Muscle layer of duodenum (tissue), 2 donors: ENCODE results near the gene HSPA6.
"Not testable (repeated sequence)": the region's sequence is repeated elsewhere in the genome, so short reads cannot be mapped to it uniquely, and the experiment has no call there.

Experiments used
- H3K27ac ChIP-seq: one replicate; pipeline ENCODE4 v1.7.0; 2013; ENCODE audit warnings: mild to moderate bottlenecking, low read length
- H3K27me3 ChIP-seq: one replicate; pipeline ENCODE4 v1.7.0; 2013; ENCODE audit warnings: low read depth, mild to moderate bottlenecking, control low read depth, low read length
- H3K36me3 ChIP-seq, 2 donors: one replicate each; pipeline ENCODE4 v1.7.0; 2013; ENCODE audit warnings: low read length in 2 of 2, control low read depth in 1 of 2, mild to moderate bottlenecking in 1 of 2; ENCODE audit not compliant: insufficient read depth in 2 of 2, control insufficient read depth in 1 of 2
- H3K4me1 ChIP-seq, 2 donors: one replicate each; pipeline ENCODE4 v1.7.0; 2013; ENCODE audit warnings: low read length in 2 of 2, mild to moderate bottlenecking in 2 of 2, control low read depth in 1 of 2, moderate library complexity in 1 of 2; ENCODE audit not compliant: insufficient read depth in 2 of 2, control insufficient read depth in 1 of 2
- H3K4me3 ChIP-seq, 2 donors: one replicate each; pipeline ENCODE4 v1.7.0; 2013; ENCODE audit warnings: low read length in 2 of 2, low read depth in 1 of 2, mild to moderate bottlenecking in 1 of 2
- H3K9me3 ChIP-seq, 2 donors: one replicate each; pipeline ENCODE4 v1.7.0; 2013; ENCODE audit warnings: low read length in 2 of 2, control low read depth in 1 of 2, mild to moderate bottlenecking in 1 of 2; ENCODE audit not compliant: control insufficient read depth in 1 of 2
- donor health status: healthy.

The HSPA6 gene

GRCh38 chr1:161506336-161507223 lies 17.8 kb upstream of the HSPA6 start:
- peak overlapping the region; percentile 27 for H3K27ac ChIP-seq
- peaks cover 0 to 7% of the 10 kb centered on the region in 2 donors for H3K4me1 ChIP-seq
- H3K36me3 ChIP-seq: no peaks in the 10 kb centered on the region
- no peaks in the 10 kb centered on the region for H3K27me3 ChIP-seq
- peak overlapping the region; percentile 28 to 43 for H3K4me3 ChIP-seq
- H3K9me3 ChIP-seq: no peaks in the 10 kb centered on the region

GRCh38 chr1:161510477-161510876 lies 13.9 kb upstream of the HSPA6 start:
- H3K4me3 ChIP-seq: no peak overlapping the region
- no peaks in the 10 kb centered on the region for H3K36me3 ChIP-seq
- H3K4me1 ChIP-seq: peaks cover 0 to 10% of the 10 kb centered on the region in 2 donors

GRCh38 chr1:161511018-161511755 lies 13.2 kb upstream of the HSPA6 start:
- no peaks in the 10 kb centered on the region for H3K27me3 ChIP-seq
- H3K4me3 ChIP-seq: no peak overlapping the region
- no peaks in the 10 kb centered on the region for H3K9me3 ChIP-seq
- no peak overlapping the region for H3K27ac ChIP-seq
- no peaks in the 10 kb centered on the region for H3K36me3 ChIP-seq
- peaks cover 0 to 10% of the 10 kb centered on the region in 2 donors for H3K4me1 ChIP-seq

More at GRCh38 chr1:161510477-161510876, 13.9 kb upstream of the HSPA6 start:
- no peak overlapping the region for H3K27ac ChIP-seq
- H3K27me3 ChIP-seq: no peaks in the 10 kb centered on the region
- H3K9me3 ChIP-seq: no peaks in the 10 kb centered on the region

GRCh38 chr1:161511756-161512060 lies 12.6 kb upstream of the HSPA6 start:
- Histone ChIP-seq H3K4me3 (no peak overlapping the region), H3K27ac (no peak overlapping the region), H3K36me3 (no peaks in the 10 kb centered on the region), H3K27me3 (no peaks in the 10 kb centered on the region), H3K9me3 (no peaks in the 10 kb centered on the region), H3K4me1 (peaks cover 0 to 10% of the 10 kb centered on the region in 2 donors)

GRCh38 chr1:161512636-161513447 lies 11.5 kb upstream of the HSPA6 start:
- not testable (repeated sequence) for H3K4me3 ChIP-seq, H3K36me3 ChIP-seq, H3K9me3 ChIP-seq, H3K27ac ChIP-seq, H3K27me3 ChIP-seq
- H3K4me1 ChIP-seq: peaks cover 0 to 10% of the 10 kb centered on the region in 2 donors

GRCh38 chr1:161513448-161513780 lies 10.9 kb upstream of the HSPA6 start:
- H3K4me1 ChIP-seq: peaks cover 0 to 10% of the 10 kb centered on the region in 2 donors
- not testable (repeated sequence) for H3K9me3 ChIP-seq, H3K4me3 ChIP-seq, H3K27ac ChIP-seq, H3K27me3 ChIP-seq, H3K36me3 ChIP-seq

- H3K9me3 ChIP-seq, H3K36me3 ChIP-seq, H3K4me3 ChIP-seq, H3K27ac ChIP-seq, H3K27me3 ChIP-seq: not testable (repeated sequence)
- H3K4me1 ChIP-seq: peaks cover 0 to 10% of the 10 kb centered on the region in 2 donors
Observed at GRCh38 chr1:161513953-161514352, 10.4 kb upstream of the HSPA6 start.

- H3K4me3 ChIP-seq: peak overlapping the region in 1 of 2 donors; percentile 75
- H3K27me3 ChIP-seq, H3K9me3 ChIP-seq, H3K36me3 ChIP-seq, H3K4me1 ChIP-seq, H3K27ac ChIP-seq: not testable (repeated sequence)
Observed at GRCh38 chr1:161523041-161523816, 1.1 kb upstream of the HSPA6 start.

GRCh38 chr1:161524742-161525291 lies 477 bp downstream of the HSPA6 start:
- H3K36me3 ChIP-seq, H3K27ac ChIP-seq, H3K9me3 ChIP-seq, H3K4me1 ChIP-seq, H3K27me3 ChIP-seq: not testable (repeated sequence)
- H3K4me3 ChIP-seq: peak overlapping the region in 1 of 2 donors; percentile 75

- not testable (repeated sequence) for H3K27ac ChIP-seq, H3K9me3 ChIP-seq, H3K4me1 ChIP-seq, H3K36me3 ChIP-seq, H3K27me3 ChIP-seq
- H3K4me3 ChIP-seq: peak overlapping the region in 1 of 2 donors; percentile 75
Observed at GRCh38 chr1:161525321-161525720, 981 bp downstream of the HSPA6 start.
